GM18861 (cell line): ENCODE data around the gene NPAS1.

Experiments
- ATAC-seq: cut with Tn5 transposase; IDR thresholded peaks from one replicate; pipeline ENCODE4 v1.9.1; 2021; ENCODE audit not compliant: unreplicated experiment

NPAS1 gene

GRCh38 chr19:47019431-47020041, at the start of gene NPAS1:
NPAS1 (plus strand) TSS chr19:47019837; CDS start chr19:47021048, 1,211 bp downstream.
- ATAC-seq: no peak

- no peak for ATAC-seq
These were observed 48.8 kb upstream of the NPAS1 start for GRCh38 chr19:46970815-46971214.

- ATAC-seq: no peak
These were observed 47.3 kb upstream of the NPAS1 start for GRCh38 chr19:46972311-46972710.

- no peak for ATAC-seq
These were observed 45.5 kb upstream of the NPAS1 start for GRCh38 chr19:46974181-46974580.

GRCh38 chr19:46975011-46975924, 44.4 kb upstream of the NPAS1 start:
- ATAC-seq: no peak

GRCh38 chr19:46975925-46976782, 43.5 kb upstream of the NPAS1 start:
- no peak for ATAC-seq

- no peak for ATAC-seq
These were observed 42.8 kb upstream of the NPAS1 start for GRCh38 chr19:46976845-46977320.

- ATAC-seq: no peak
These were observed 42.1 kb upstream of the NPAS1 start for GRCh38 chr19:46977548-46977947.

- ATAC-seq: no peak
These were observed 41.3 kb upstream of the NPAS1 start for GRCh38 chr19:46978171-46978869.

GRCh38 chr19:46979126-46980105, 40.2 kb upstream of the NPAS1 start:
- no peak for ATAC-seq

GRCh38 chr19:46980761-46981160, 38.9 kb upstream of the NPAS1 start:
- no peak for ATAC-seq

GRCh38 chr19:46981286-46981945, 38.2 kb upstream of the NPAS1 start:
- ATAC-seq: no peak

- no peak for ATAC-seq
These were observed 36.5 kb upstream of the NPAS1 start for GRCh38 chr19:46983097-46983496.

- no peak for ATAC-seq
These were observed 35.3 kb upstream of the NPAS1 start for GRCh38 chr19:46984077-46985010.

GRCh38 chr19:46985542-46986415, 33.9 kb upstream of the NPAS1 start:
- ATAC-seq: no peak

GRCh38 chr19:46988614-46989230, 30.9 kb upstream of the NPAS1 start:
- ATAC-seq: no peak
